ENCODE measurements around the gene FHIT.
A peak's percentile ranks its signal among the peaks of the same experiment; 100 is the strongest.

Gene FHIT

DNA sequence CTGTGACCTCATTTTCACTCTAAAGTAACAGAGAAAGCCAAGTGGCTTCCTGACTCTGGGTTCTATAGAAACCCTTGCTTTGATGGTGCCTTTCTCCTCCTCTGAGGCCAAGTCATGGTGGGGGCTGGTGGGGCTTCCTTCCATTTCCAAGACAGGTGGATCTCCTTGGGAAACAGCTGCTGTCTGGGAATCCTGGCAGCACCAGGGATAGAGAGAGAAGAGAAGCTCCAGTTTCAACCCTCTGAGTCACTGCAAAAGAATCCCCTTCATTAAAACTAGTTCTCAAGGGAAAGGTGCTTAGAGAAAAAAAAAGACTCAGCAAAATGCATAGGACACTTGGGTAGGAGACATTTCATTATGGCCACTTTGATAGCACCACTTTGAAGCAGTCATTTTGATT is 614.4 kb downstream of the FHIT start:
- H3K36me3 ChIP-seq (ENCODE audit: insufficient read depth, insufficient read length, low read length): no peaks in the 10 kb centered on the region
- TF ChIP-seq ZNF274 (IDR thresholded peaks at IDR 0.05; ENCODE audit: low read depth, low read length): no peak
- no peak for TF ChIP-seq SUZ12 (IDR thresholded peaks at IDR 0.05; ENCODE audit: extremely low read depth, insufficient read depth, insufficient read length)
- no peak for TF ChIP-seq YY1 (IDR thresholded peaks at IDR 0.05; ENCODE audit: insufficient read depth, insufficient read length)
- H3K9me3 ChIP-seq (ENCODE audit: insufficient read depth, low read length): no peaks in the 10 kb centered on the region
- peak; percentile 71 for DNase-seq (ENCODE audit: low read depth, low spot score)
- no peak overlapping the region for H3K4me3 ChIP-seq (ENCODE audit: insufficient read length, low read depth)
- peaks cover 3% of the 10 kb centered on the region for H3K4me1 ChIP-seq (ENCODE audit: insufficient read depth, insufficient read length)
- H3K9ac ChIP-seq (ENCODE audit: insufficient read length, low read depth): no peak overlapping the region
- H3K27me3 ChIP-seq (ENCODE audit: insufficient read depth, insufficient read length): no peaks in the 10 kb centered on the region

GRCh38 chr3:60633644-60634043 is 617.6 kb downstream of the FHIT start:
- Histone ChIP-seq H3K9me3 (ENCODE audit: insufficient read depth, low read length) (no peaks in the 10 kb centered on the region), H3K4me3 (ENCODE audit: insufficient read length, low read depth) (no peak overlapping the region), H3K4me1 (ENCODE audit: insufficient read depth, insufficient read length) (peaks cover 3% of the 10 kb centered on the region), H3K27me3 (ENCODE audit: insufficient read depth, insufficient read length) (no peaks in the 10 kb centered on the region), H3K9ac (ENCODE audit: insufficient read length, low read depth) (no peak overlapping the region), H3K36me3 (ENCODE audit: insufficient read depth, insufficient read length, low read length) (no peaks in the 10 kb centered on the region)
- DNase-seq (ENCODE audit: low read depth, low spot score): no peak
- TF ChIP-seq YY1 (IDR thresholded peaks at IDR 0.05; ENCODE audit: insufficient read depth, insufficient read length) (no peak), ZNF274 (IDR thresholded peaks at IDR 0.05; ENCODE audit: low read depth, low read length) (no peak), SUZ12 (IDR thresholded peaks at IDR 0.05; ENCODE audit: extremely low read depth, insufficient read depth, insufficient read length) (no peak)

DNA sequence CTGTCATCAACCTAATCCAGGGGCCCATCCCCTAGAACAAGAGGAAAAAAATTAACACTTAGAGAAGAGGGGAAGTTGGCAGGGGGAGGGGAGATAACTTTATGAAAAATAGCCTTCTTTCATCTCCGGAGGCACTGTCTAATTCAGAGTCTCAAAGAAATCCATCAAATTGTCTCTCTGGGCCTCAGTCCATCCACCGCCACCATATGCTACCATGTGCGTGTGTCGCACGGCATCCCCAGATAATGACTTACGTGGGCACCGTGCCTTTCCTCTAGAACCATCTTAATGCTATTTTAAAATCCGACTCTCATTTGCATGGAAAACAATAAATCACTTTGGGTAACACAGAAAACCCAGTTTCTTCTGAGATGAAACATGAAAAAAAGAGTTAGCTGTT is 619.7 kb downstream of the FHIT start:
- Histone ChIP-seq H3K9ac (ENCODE audit: insufficient read length, low read depth) (no peak overlapping the region), H3K9me3 (ENCODE audit: insufficient read depth, low read length) (no peaks in the 10 kb centered on the region), H3K36me3 (ENCODE audit: insufficient read depth, insufficient read length, low read length) (no peaks in the 10 kb centered on the region), H3K4me3 (ENCODE audit: insufficient read length, low read depth) (no peak overlapping the region), H3K27me3 (ENCODE audit: insufficient read depth, insufficient read length) (no peaks in the 10 kb centered on the region), H3K4me1 (ENCODE audit: insufficient read depth, insufficient read length) (peaks cover under 1% of the 10 kb centered on the region)
- TF ChIP-seq ZNF274 (IDR thresholded peaks at IDR 0.05; ENCODE audit: low read depth, low read length) (no peak), SUZ12 (IDR thresholded peaks at IDR 0.05; ENCODE audit: extremely low read depth, insufficient read depth, insufficient read length) (no peak), YY1 (IDR thresholded peaks at IDR 0.05; ENCODE audit: insufficient read depth, insufficient read length) (no peak)
- no peak for DNase-seq (ENCODE audit: low read depth, low spot score)

- no peak for DNase-seq (ENCODE audit: low read depth, low spot score)
- no peaks in the 10 kb centered on the region for H3K27me3 ChIP-seq (ENCODE audit: insufficient read depth, insufficient read length)
- no peak for TF ChIP-seq SUZ12 (IDR thresholded peaks at IDR 0.05; ENCODE audit: extremely low read depth, insufficient read depth, insufficient read length)
- no peak for TF ChIP-seq ZNF274 (IDR thresholded peaks at IDR 0.05; ENCODE audit: low read depth, low read length)
- TF ChIP-seq YY1 (IDR thresholded peaks at IDR 0.05; ENCODE audit: insufficient read depth, insufficient read length): no peak
Measured at GRCh38 chr3:60630953-60631352, 620.3 kb downstream of the FHIT start.

GRCh38 chr3:60629816-60630215 is 621.4 kb downstream of the FHIT start:
- no peaks in the 10 kb centered on the region for H3K4me1 ChIP-seq (ENCODE audit: insufficient read depth, insufficient read length)
- no peak overlapping the region for H3K4me3 ChIP-seq (ENCODE audit: insufficient read length, low read depth)
- H3K9ac ChIP-seq (ENCODE audit: insufficient read length, low read depth): no peak overlapping the region
- H3K36me3 ChIP-seq (ENCODE audit: insufficient read depth, insufficient read length, low read length): no peaks in the 10 kb centered on the region
- no peak for DNase-seq (ENCODE audit: low read depth, low spot score)
- H3K27me3 ChIP-seq (ENCODE audit: insufficient read depth, insufficient read length): no peaks in the 10 kb centered on the region
- no peaks in the 10 kb centered on the region for H3K9me3 ChIP-seq (ENCODE audit: insufficient read depth, low read length)
- no peak for TF ChIP-seq SUZ12 (IDR thresholded peaks at IDR 0.05; ENCODE audit: extremely low read depth, insufficient read depth, insufficient read length)

More at GRCh38 chr3:60630953-60631352, 620.3 kb downstream of the FHIT start:
- Histone ChIP-seq H3K9ac (ENCODE audit: insufficient read length, low read depth) (no peak overlapping the region), H3K4me3 (ENCODE audit: insufficient read length, low read depth) (no peak overlapping the region), H3K4me1 (ENCODE audit: insufficient read depth, insufficient read length) (no peaks in the 10 kb centered on the region), H3K9me3 (ENCODE audit: insufficient read depth, low read length) (no peaks in the 10 kb centered on the region), H3K36me3 (ENCODE audit: insufficient read depth, insufficient read length, low read length) (no peaks in the 10 kb centered on the region)

DNA sequence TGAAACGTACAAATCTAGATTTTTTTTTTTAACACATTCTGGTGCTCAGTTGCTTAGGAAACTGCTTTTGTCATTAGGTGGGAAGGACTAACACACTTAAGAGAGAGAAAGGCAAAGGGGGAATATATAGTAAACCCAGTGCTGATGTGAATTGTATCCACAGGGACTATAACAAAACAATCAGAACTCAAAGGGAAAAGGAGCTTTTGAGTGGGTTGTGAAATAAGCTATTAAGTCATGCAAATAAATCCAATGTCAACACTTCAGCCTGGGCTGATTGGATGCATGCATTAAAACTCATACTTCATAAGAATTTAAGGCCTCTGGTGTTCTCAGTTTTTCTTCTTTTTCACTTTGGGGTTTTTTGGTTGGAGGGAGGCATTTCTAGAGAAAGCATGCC is 628.9 kb downstream of the FHIT start:
- Histone ChIP-seq H3K4me1 (ENCODE audit: insufficient read depth, insufficient read length) (no peaks in the 10 kb centered on the region), H3K4me3 (ENCODE audit: insufficient read length, low read depth) (no peak overlapping the region), H3K9ac (ENCODE audit: insufficient read length, low read depth) (no peak overlapping the region), H3K36me3 (ENCODE audit: insufficient read depth, insufficient read length, low read length) (no peaks in the 10 kb centered on the region), H3K27me3 (ENCODE audit: insufficient read depth, insufficient read length) (no peaks in the 10 kb centered on the region), H3K9me3 (ENCODE audit: insufficient read depth, low read length) (no peaks in the 10 kb centered on the region)
- TF ChIP-seq YY1 (IDR thresholded peaks at IDR 0.05; ENCODE audit: insufficient read depth, insufficient read length): no peak
- DNase-seq (ENCODE audit: low read depth, low spot score): no peak

- Histone ChIP-seq H3K4me1 (ENCODE audit: insufficient read depth, insufficient read length) (no peaks in the 10 kb centered on the region), H3K4me3 (ENCODE audit: insufficient read length, low read depth) (no peak overlapping the region), H3K27me3 (ENCODE audit: insufficient read depth, insufficient read length) (no peaks in the 10 kb centered on the region), H3K9me3 (ENCODE audit: insufficient read depth, low read length) (no peaks in the 10 kb centered on the region), H3K36me3 (ENCODE audit: insufficient read depth, insufficient read length, low read length) (no peaks in the 10 kb centered on the region), H3K9ac (ENCODE audit: insufficient read length, low read depth) (no peak overlapping the region)
- no peak for DNase-seq (ENCODE audit: low read depth, low spot score)
- TF ChIP-seq SUZ12 (IDR thresholded peaks at IDR 0.05; ENCODE audit: extremely low read depth, insufficient read depth, insufficient read length) (no peak), YY1 (IDR thresholded peaks at IDR 0.05; ENCODE audit: insufficient read depth, insufficient read length) (no peak), ZNF274 (IDR thresholded peaks at IDR 0.05; ENCODE audit: low read depth, low read length) (no peak)
Measured at GRCh38 chr3:60617188-60617587, 634.1 kb downstream of the FHIT start.

- TF ChIP-seq SUZ12 (IDR thresholded peaks at IDR 0.05; ENCODE audit: extremely low read depth, insufficient read depth, insufficient read length) (no peak), YY1 (IDR thresholded peaks at IDR 0.05; ENCODE audit: insufficient read depth, insufficient read length) (no peak), ZNF274 (IDR thresholded peaks at IDR 0.05; ENCODE audit: low read depth, low read length) (no peak)
- no peaks in the 10 kb centered on the region for H3K27me3 ChIP-seq (ENCODE audit: insufficient read depth, insufficient read length)
- H3K36me3 ChIP-seq (ENCODE audit: insufficient read depth, insufficient read length, low read length): no peaks in the 10 kb centered on the region
- H3K9me3 ChIP-seq (ENCODE audit: insufficient read depth, low read length): no peaks in the 10 kb centered on the region
- no peak overlapping the region for H3K4me3 ChIP-seq (ENCODE audit: insufficient read length, low read depth)
- H3K4me1 ChIP-seq (ENCODE audit: insufficient read depth, insufficient read length): no peaks in the 10 kb centered on the region
- no peak overlapping the region for H3K9ac ChIP-seq (ENCODE audit: insufficient read length, low read depth)
- no peak for DNase-seq (ENCODE audit: low read depth, low spot score)
Measured at GRCh38 chr3:60613769-60614303, 637.4 kb downstream of the FHIT start.
